Mucosa of rectum (tissue), 2 donors: ENCODE measurements around the gene LBX2.

Experiments used
- H3K27ac ChIP-seq, 2 donors: one replicate each; pipeline ENCODE4 v1.7.0; 2013; ENCODE audit warnings: inconsistent platforms in 2 of 2, low read depth in 2 of 2, low read length in 2 of 2
- H3K27me3 ChIP-seq, 2 donors: one replicate each; pipeline ENCODE4 v1.7.0; 2013; ENCODE audit warnings: low read length in 2 of 2; ENCODE audit not compliant: control insufficient read depth in 2 of 2, insufficient read depth in 2 of 2
- H3K36me3 ChIP-seq, 2 donors: one replicate each; pipeline ENCODE4 v1.7.0; 2013; ENCODE audit warnings: low read length in 2 of 2; ENCODE audit not compliant: control insufficient read depth in 2 of 2, insufficient read depth in 2 of 2
- H3K4me1 ChIP-seq, 2 donors: one replicate each; pipeline ENCODE4 v1.7.0; 2013; ENCODE audit warnings: low read length in 2 of 2, mild to moderate bottlenecking in 1 of 2; ENCODE audit not compliant: control insufficient read depth in 2 of 2, insufficient read depth in 2 of 2
- H3K4me3 ChIP-seq, 2 donors: one replicate each; pipeline ENCODE4 v1.7.0; 2013; ENCODE audit warnings: low read length in 2 of 2
- H3K9ac ChIP-seq, 2 donors: one replicate each; pipeline ENCODE4 v1.7.0; 2013; ENCODE audit warnings: low read length in 2 of 2, low read depth in 1 of 2, mild to moderate bottlenecking in 1 of 2
- H3K9me3 ChIP-seq, 2 donors: one replicate each; pipeline ENCODE4 v1.7.0; 2013; ENCODE audit warnings: low read length in 2 of 2; ENCODE audit not compliant: control insufficient read depth in 2 of 2
- donor health status: healthy.
- donor health status: Normal muscosa, but diverticular disease.

The LBX2 gene

GRCh38 chr2:74526649-74527230 lies 27.3 kb upstream of the LBX2 start:
- peaks cover 12 to 30% of the 10 kb centered on the region in 2 donors for H3K36me3 ChIP-seq
- H3K4me1 ChIP-seq = peaks cover 32 to 33% of the 10 kb centered on the region in 2 donors

DNA sequence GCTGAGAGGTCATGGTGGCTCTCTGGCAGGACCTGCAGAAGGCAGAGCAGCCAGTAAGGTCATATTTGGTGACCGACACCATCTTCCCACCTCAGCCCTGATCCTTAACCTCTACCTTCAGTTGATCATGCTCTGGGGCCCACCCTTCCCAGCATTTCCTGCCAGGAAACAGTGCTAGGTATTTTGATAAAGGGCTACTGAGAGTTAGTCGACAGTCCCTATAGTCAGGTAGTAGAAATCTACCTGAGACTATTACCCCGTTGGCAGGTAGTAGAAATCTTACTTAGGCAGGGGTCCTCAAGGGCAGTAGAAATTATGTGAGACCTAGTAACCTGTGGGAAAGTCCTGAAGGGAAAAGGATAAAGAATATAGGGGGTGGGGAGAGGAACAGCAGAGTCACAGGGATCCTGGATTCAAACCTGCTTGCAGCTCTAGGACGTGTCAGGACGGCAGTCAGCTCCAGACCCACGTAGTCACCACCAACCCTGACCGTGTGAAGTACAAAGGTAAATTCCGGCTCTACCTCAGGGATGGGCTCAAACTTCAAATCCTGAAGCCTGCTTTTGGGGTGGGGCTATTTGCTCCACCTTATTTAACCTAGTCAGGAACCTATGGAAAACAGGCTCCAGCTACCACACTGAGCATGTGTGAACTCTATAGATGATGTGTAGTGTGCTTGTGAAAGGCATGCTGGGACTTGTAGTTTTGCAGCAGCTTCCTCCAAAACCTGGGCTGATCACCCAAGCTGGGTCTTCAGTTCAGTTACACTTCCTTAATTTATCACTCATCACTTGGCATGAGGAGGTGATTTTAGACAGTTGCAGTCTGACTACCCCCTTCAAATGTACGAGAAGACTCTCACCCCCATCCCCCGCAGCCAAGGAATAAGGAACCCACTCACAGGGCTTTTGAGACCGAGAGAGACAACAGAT lies 26.6 kb upstream of the LBX2 start, which contains the start of gene DQX1:
Gene DQX1 (minus strand): TSS at position 515 of the 932 bp plus-strand sequence. CDS start 502 bp downstream, at position 13.
- Histone ChIP-seq H3K36me3 (peaks cover 12 to 30% of the 10 kb centered on the region in 2 donors), H3K27ac (peak within 1 kb of the TSS; percentile 76 to 82), H3K27me3 (no peaks in the 10 kb centered on the region), H3K4me1 (peaks cover 26 to 28% of the 10 kb centered on the region in 2 donors), H3K9me3 (no peaks in the 10 kb centered on the region), H3K4me3 (peak within 1 kb of the TSS; percentile 65 to 69), H3K9ac (peak within 1 kb of the TSS; percentile 65 to 74)

More at GRCh38 chr2:74526649-74527230, 27.3 kb upstream of the LBX2 start:
- H3K9me3 ChIP-seq = no peaks in the 10 kb centered on the region
- H3K4me3 ChIP-seq = no peak overlapping the region
- no peak overlapping the region for H3K9ac ChIP-seq
- no peaks in the 10 kb centered on the region for H3K27me3 ChIP-seq
- no peak overlapping the region for H3K27ac ChIP-seq

- H3K4me1 ChIP-seq = peaks cover 20 to 23% of the 10 kb centered on the region in 2 donors
- H3K36me3 ChIP-seq = peaks cover 12 to 30% of the 10 kb centered on the region in 2 donors
- peak overlapping the region in 1 of 2 donors; percentile 74 for H3K9ac ChIP-seq
- no peaks in the 10 kb centered on the region for H3K9me3 ChIP-seq
- peak overlapping the region; percentile 76 to 82 for H3K27ac ChIP-seq
- H3K4me3 ChIP-seq = peak overlapping the region; percentile 65 to 69
- H3K27me3 ChIP-seq = no peaks in the 10 kb centered on the region
Observed at GRCh38 chr2:74524955-74525716, 25.7 kb upstream of the LBX2 start.

GRCh38 chr2:74524005-74524404 lies 24.6 kb upstream of the LBX2 start:
- Histone ChIP-seq H3K36me3 (peaks cover 12 to 32% of the 10 kb centered on the region in 2 donors), H3K27me3 (peaks cover 0 to 5% of the 10 kb centered on the region in 2 donors), H3K4me1 (peaks cover 20% of the 10 kb centered on the region in 2 donors), H3K4me3 (no peak overlapping the region), H3K9ac (no peak overlapping the region), H3K27ac (no peak overlapping the region), H3K9me3 (no peaks in the 10 kb centered on the region)

- H3K27ac ChIP-seq = no peak overlapping the region
Observed at GRCh38 chr2:74522516-74522915, 23.1 kb upstream of the LBX2 start.

DNA sequence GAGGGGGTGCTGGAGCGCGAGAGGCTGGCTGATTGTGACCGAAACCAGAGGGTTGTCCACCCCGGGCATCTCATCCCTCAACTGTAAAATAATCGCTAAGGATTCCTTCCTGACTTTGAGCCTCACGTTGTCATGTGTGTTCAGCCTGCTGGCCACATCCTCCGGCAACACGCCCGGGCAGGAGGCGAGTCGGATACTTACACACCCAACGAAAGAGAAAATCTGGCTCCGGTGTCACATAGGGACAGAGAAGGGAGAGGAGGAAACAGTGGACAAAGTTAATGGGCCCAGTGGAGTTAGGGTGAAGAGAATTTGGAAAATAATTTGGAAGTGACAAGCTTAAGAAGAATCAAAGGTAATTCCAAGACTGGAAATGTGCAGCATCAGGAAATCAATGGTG lies 17.2 kb upstream of the LBX2 start:
- Histone ChIP-seq H3K9me3 (no peaks in the 10 kb centered on the region), H3K36me3 (peaks cover 0 to 2% of the 10 kb centered on the region in 2 donors), H3K4me3 (no peak overlapping the region), H3K9ac (no peak overlapping the region), H3K27ac (no peak overlapping the region), H3K4me1 (peaks cover 6 to 8% of the 10 kb centered on the region in 2 donors), H3K27me3 (peaks cover 42 to 46% of the 10 kb centered on the region in 2 donors)

More at GRCh38 chr2:74522516-74522915, 23.1 kb upstream of the LBX2 start:
- Histone ChIP-seq H3K4me3 (no peak overlapping the region), H3K9ac (no peak overlapping the region), H3K9me3 (no peaks in the 10 kb centered on the region), H3K27me3 (peaks cover 0 to 15% of the 10 kb centered on the region in 2 donors), H3K4me1 (peaks cover 9 to 10% of the 10 kb centered on the region in 2 donors), H3K36me3 (peaks cover 12 to 22% of the 10 kb centered on the region in 2 donors)

DNA sequence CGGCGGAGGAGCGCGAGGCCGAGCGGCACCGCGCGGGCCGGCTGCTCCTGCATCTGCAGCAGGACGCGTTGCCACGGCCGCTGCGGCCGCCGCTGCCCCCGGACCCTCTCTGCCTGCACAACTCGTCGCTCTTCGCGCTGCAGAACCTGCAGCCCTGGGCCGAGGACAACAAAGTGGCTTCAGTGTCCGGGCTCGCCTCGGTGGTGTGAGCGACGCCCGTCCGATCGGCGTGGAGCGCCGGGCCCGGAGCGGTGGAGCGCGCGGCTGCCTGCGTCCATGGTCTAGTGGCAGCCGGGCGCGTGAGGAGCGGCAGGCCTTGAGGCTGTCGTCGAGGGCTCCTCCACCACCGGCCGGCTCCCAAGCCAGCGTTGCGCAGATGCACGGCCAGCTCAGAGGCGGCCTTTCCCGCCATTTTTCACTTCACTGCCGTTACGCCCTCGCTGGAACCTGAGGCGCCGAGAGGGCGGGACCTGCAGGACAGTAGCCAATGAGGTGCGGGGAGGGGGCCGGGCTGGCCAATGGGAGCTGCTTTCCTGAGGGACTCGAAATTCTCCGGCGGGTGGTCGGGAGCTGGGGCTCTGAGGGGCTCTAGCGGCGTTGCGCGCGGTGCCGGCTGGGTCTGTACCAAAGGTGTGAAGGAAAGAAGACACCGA lies 16.7 kb upstream of the LBX2 start:
- H3K27ac ChIP-seq = no peak overlapping the region
- peaks cover 6 to 8% of the 10 kb centered on the region in 2 donors for H3K4me1 ChIP-seq
- no peaks in the 10 kb centered on the region for H3K9me3 ChIP-seq
- peaks cover 47 to 51% of the 10 kb centered on the region in 2 donors for H3K27me3 ChIP-seq
- no peak overlapping the region for H3K9ac ChIP-seq
- H3K4me3 ChIP-seq = peak overlapping the region; percentile 7 to 44
- H3K36me3 ChIP-seq = peaks cover 0 to 2% of the 10 kb centered on the region in 2 donors

- H3K9ac ChIP-seq = no peak overlapping the region
- H3K4me3 ChIP-seq = peak overlapping the region in 1 of 2 donors; percentile 7
- peaks cover 6 to 8% of the 10 kb centered on the region in 2 donors for H3K4me1 ChIP-seq
- H3K36me3 ChIP-seq = peaks cover 0 to 2% of the 10 kb centered on the region in 2 donors
- no peak overlapping the region for H3K27ac ChIP-seq
- H3K27me3 ChIP-seq = peaks cover 52 to 57% of the 10 kb centered on the region in 2 donors
- H3K9me3 ChIP-seq = no peaks in the 10 kb centered on the region
Observed at GRCh38 chr2:74515271-74515980, 16.0 kb upstream of the LBX2 start.
